HG02588 (cell line): ENCODE results near the gene MYH10.
"Not testable (repeated sequence)": the region's sequence is repeated elsewhere in the genome, so short reads cannot be mapped to it uniquely, and the experiment has no call there.

Experiments
- ATAC-seq: cut with Tn5 transposase; IDR thresholded peaks from one replicate; pipeline ENCODE4 v1.9.1; 2021; ENCODE audit warnings: mild to moderate bottlenecking, moderate library complexity; ENCODE audit not compliant: unreplicated experiment

MYH10 gene

GRCh38 chr17:8558144-8558543 is 72.4 kb downstream of the MYH10 start:
- no peak for ATAC-seq

- no peak for ATAC-seq
Observed at GRCh38 chr17:8557176-8557806, 73.2 kb downstream of the MYH10 start.

DNA sequence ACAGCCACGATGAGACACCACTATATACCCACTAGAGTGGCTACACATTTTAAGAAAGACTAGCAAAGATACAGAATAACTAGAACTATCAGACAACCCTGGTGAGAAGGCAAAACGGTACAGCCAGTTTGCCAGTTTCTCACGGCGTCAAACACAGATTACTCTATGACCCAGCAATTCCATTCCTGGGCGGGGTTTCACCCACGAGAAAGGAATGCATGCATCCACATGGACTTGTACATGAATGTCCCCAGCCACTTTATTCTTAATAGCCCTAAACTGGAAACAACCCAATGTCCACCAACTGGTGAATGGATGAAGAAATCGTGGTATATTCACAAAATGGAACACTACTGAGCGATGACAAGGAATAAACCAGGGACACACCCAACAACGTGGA is 74.5 kb downstream of the MYH10 start:
- no peak for ATAC-seq

GRCh38 chr17:8555062-8555461 is 75.5 kb downstream of the MYH10 start:
- no peak for ATAC-seq

GRCh38 chr17:8552577-8553320 is 77.8 kb downstream of the MYH10 start:
- no peak for ATAC-seq

DNA sequence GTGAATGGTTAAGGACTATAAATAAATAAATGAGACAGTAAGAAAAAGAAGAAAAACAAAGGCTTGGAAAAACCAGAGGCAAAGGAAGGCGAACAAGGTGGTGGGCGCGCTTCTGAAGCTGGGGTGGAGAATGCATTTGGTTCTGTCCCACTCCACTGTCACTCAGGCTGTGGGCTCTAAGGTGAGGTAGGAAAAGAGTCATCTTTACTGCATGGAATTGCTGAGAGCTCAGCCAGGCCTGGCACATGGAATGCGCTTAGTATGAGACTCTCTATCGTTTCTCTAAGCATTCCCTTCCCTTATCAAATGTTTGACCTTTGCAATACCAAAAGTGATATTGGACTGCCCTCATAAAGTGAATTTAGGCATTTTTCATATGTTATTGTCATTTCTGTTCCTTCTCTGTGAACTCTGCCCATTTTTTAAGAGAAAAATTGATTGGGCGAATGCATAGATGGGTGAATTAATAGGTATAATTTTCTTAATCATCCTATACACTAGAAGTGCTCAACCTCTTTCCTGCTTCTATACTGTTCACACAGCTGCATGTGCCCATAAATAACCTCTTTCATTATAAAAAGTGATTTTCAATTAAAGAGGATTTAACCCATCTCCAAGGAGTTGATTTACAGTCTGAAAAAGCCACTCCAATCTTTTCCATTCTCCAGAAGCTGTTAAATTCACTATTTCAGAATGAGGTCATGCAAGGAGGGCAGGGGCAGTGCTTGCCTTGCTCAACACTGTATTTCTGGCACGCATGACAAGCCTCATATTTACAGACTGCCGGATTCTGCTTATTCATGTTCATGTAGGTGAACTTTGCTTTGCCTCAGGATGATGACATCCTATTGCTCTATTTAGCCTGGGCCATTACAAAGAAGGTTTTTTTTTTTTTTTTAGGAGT is 87.7 kb downstream of the MYH10 start:
- ATAC-seq = no peak

GRCh38 chr17:8539976-8540375 is 90.5 kb downstream of the MYH10 start:
- ATAC-seq = not testable (repeated sequence)

- ATAC-seq = no peak
Observed at GRCh38 chr17:8537734-8538133, 92.8 kb downstream of the MYH10 start.

- ATAC-seq = no peak
Observed at GRCh38 chr17:8534498-8535188, 95.9 kb downstream of the MYH10 start.

DNA sequence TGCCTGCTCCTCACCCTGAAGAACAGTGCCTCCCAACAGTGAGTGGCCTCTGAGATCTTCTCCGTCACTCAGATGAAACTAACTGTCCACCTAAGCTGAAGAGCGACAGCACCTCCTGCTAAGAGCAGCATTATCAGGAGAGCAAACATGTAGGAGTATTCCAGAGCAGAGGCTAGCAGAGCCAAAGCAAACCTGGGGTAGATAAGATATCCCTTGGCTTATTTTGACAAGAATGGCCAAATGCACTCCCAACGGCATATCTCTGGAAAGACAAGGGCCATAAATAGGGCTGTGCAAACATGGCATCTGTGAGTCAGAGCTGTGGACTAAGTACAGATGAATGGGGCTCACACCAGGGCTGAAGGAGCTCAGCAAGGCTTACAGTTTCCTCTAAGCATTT is 98.5 kb downstream of the MYH10 start:
- no peak for ATAC-seq

DNA sequence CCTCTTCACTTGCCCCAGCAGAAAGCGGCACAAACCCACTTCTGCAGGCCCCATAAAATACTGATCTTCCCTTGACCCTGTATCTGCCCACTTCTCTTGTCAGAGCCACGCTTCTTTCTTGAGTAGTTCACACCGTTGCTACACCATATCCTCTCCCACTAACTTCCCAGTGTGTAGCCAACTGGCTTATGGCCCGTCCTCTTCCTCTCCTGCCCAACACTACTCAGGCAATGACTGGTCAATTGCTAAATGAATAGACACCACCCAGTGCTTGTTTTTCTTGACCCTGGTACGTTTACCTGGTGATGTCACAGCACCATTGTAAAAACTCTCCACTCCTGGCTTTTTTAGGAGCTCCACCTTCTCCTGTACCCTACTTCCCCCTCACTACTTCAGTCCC is 107.9 kb downstream of the MYH10 start:
- no peak for ATAC-seq

DNA sequence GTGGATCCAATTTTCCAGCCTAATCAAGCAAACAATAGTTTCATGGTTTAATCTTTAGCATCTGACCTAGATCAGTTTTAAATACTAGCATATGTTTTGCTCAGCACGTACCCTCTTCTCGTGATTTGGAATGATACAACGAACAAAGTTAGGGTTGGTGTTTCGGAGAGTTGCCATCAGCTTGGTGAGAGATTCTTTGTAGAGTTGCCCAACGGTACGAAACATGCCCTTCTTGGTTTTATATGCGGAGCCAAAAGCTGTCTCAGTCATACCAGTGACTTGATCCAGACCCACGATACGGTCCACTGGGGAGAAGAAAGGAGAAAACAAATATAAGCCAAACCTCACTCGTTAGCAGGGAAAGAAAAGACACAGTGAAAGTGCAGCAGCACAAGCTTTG is 109.5 kb downstream of the MYH10 start:
- ATAC-seq = no peak

GRCh38 chr17:8518850-8519249 is 111.7 kb downstream of the MYH10 start:
- ATAC-seq = no peak

- no peak for ATAC-seq
Observed at GRCh38 chr17:8518326-8518725, 112.2 kb downstream of the MYH10 start.

DNA sequence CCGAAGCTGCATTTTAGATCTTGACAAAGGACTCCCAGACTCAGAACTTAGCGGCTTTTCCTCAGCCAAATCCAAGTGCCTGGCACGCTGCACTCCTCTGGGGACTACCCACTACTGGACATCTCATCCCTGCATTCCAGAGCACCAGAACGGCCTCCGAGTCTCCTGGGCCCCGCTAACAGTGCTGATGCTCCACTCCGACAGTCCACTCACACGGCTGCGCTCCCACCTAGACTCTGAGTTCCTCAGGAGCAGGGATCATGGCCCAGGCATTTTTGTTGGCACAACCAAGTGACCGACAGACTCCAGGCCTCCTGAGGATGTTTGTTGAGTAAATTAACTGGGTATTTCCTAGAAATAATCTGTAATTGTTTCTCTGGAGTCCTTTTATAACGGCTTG is 115.7 kb downstream of the MYH10 start:
- ATAC-seq = no peak

DNA sequence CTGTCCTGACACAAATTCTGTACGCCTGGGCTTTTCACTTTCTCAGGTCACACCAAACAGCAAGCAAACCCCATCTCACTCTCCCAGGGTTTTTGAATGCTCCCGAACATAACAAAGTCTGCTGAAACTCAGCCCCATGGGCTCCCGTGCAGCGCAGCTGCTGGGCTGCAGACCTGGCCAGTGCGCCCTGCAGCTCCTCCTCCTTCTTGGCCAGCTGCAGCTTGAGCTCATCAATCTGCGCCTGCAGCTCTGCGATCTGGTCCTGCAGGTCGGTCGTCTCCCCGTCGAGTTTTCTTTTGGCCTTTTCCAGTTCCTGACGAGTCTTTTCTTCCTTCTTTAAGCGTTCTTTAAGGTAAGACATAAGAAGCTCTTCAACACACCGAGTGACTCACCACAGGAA is 124.4 kb downstream of the MYH10 start:
- no peak for ATAC-seq

- ATAC-seq = no peak
Observed at GRCh38 chr17:8504460-8505207, 125.9 kb downstream of the MYH10 start.

GRCh38 chr17:8503807-8504206 is 126.7 kb downstream of the MYH10 start:
- ATAC-seq = no peak

DNA sequence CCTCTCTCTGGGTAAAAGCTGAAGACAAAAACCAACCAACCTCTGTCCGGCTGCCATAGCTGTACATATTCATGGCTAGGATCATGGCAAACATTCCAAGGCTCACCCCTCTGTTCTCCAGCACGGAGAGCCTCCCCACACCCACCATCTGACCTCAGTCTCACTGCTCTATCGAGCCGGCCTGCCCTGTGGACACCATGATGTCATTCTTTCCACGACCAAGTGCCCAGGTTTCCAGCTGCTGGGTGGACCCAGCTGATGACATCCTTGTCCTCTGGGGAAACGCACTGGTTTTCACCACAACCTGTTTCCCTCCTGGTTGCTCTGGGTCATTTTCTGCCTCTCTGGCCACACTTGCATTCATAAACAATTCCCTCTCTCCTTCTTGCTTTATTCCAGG is 127.2 kb downstream of the MYH10 start:
- no peak for ATAC-seq

- ATAC-seq = no peak
Observed at GRCh38 chr17:8502126-8502525, 128.4 kb downstream of the MYH10 start.
